Fibroblast of the aortic adventitia (primary cell): ENCODE results near the gene PKD2L1. TPM values are rescaled to one million over a fixed set of nuclear protein-coding genes. Genes with fewer than 3 reads are reported as not detected.

Source experiments
- DNase-seq: peaks from one replicate; pipeline ENCODE4 v3.0.0-alpha.2; 2010; ENCODE audit warnings: low read depth
- H3K4me3 ChIP-seq: 2 replicates; pipeline ENCODE4 v1.5.1; 2011; ENCODE audit warnings: low read depth, mild to moderate bottlenecking, control low read depth, low read length, moderate library complexity
- CTCF ChIP-seq: IDR thresholded peaks from 2 replicates; pipeline ENCODE4 v1.5.1; 2011; ENCODE audit warnings: mild to moderate bottlenecking, low read length, control low read depth, inconsistent platforms; ENCODE audit not compliant: insufficient read depth
- total RNA-seq: library from RNA; depleted of rRNA; stranded (reverse); fragments of >200 nt; gene quantifications from 2 replicates; pipeline ENCODE4 v1.2.3, GENCODE V29; 2012; ENCODE audit warnings: low replicate concordance

The PKD2L1 gene
- total RNA-seq, 1 donor, result not detected

- no peak for DNase-seq
- TF ChIP-seq CTCF, result no peak
- no peak overlapping the region for H3K4me3 ChIP-seq
These were observed 1.8 kb downstream of the PKD2L1 start for GRCh38 chr10:100328198-100328597.

DNA sequence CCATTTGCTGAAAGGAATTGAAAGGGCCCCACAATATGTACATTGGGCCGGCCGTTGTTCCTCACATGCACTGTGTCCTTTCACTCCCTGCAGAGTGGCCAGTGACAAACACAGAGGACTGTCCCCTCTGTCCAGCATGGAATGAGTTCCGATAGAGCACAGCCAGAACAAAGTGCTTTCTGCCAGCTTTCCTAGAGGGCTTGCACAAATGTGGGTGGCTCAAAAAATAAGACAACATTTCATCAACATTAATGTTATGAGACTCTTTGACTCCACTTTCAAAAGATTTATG lies 2.4 kb downstream of the PKD2L1 start:
- TF ChIP-seq CTCF, result no peak
- DNase-seq, result no peak
- H3K4me3 ChIP-seq, result no peak overlapping the region

- H3K4me3 ChIP-seq, result no peak overlapping the region
- peak; percentile 72 for DNase-seq
- TF ChIP-seq CTCF, result no peak
These were observed 2.9 kb downstream of the PKD2L1 start for GRCh38 chr10:100327007-100327717.

DNA sequence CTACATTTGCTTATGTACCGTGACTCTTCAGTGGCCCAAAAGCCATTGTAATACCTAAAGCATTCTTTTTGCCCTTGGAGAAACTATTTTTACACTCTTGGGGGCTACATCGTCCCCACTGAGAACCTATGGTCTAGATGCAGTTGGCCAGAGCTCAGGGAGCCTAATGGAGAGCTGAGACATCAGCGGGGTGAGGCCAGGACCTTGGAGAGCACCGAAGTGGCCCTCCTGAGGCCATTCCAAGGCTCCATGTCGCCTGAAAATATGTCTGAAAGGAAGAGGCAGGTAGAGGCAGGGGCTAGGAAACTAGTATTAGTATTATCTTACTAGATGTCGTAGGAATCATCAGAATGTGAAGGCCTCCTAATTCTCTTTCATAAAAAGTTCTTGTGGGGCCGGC lies 4.9 kb downstream of the PKD2L1 start:
- H3K4me3 ChIP-seq, result no peak overlapping the region
- no peak for DNase-seq
- TF ChIP-seq CTCF, result no peak

- H3K4me3 ChIP-seq, result no peak overlapping the region
- DNase-seq, result no peak
- no peak for TF ChIP-seq CTCF
These were observed 10.2 kb downstream of the PKD2L1 start for GRCh38 chr10:100319707-100320402.

DNA sequence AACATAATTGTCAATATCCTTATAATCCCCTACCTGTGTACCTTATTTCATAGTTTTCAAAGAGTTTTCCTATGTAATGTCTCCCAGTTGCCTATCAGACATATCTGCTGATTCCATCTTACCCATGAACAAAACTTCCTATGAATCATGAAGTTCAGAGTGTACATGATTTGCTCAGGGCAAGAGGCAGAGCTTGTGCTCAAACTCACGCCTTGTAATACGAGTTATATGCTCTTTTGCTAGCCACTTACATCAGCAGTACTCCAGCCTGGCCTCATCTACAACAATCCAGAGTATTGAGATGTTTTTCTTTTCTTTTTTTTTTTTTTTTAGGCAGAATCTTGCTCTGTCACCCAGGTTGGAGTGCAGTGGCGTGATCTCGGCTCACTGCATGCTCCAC lies 11.8 kb downstream of the PKD2L1 start:
- H3K4me3 ChIP-seq, result no peak overlapping the region
- no peak for TF ChIP-seq CTCF

DNA sequence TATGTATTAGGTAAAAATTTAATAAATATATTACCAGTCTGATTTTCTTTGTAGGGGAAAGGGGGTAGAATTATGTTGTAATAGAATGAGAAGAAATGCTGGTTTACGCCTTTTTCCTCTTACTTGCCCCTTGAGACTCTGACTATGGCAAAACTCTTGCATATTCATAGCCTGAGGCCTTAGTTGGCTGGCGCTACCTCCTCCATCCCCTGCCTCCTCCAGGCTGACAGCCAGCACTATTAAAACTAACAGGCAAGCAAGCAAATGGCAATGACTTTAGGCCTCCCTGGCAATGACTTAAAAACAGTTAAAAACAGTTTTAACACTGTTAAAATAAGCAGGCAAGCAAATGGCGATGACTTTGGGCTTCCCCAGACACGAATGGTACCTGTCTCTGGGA lies 14.4 kb downstream of the PKD2L1 start:
- DNase-seq, result peak; percentile 15
- TF ChIP-seq CTCF, result no peak
- no peak overlapping the region for H3K4me3 ChIP-seq

More for the DNA sequence above, 11.8 kb downstream of the PKD2L1 start:
- DNase-seq, result no peak
